Tibial nerve (tissue), 4 donors: ENCODE results near the gene KLHL35. TPM values are rescaled to one million over a fixed set of nuclear protein-coding genes. Genes with fewer than 3 reads are reported as not detected.

Source experiments
- DNase-seq, 2 donors: peaks; one replicate each; pipeline ENCODE4 v3.0.0-alpha.2; 2019; ENCODE audit warnings: low spot score in 2 of 2
- H3K27ac ChIP-seq, 4 donors: fragments of 200-600 bp; sonication (generic) in 3 of 4; one replicate each; pipeline ENCODE4 v1.5.1; 2017 to 2019; ENCODE audit warnings: mild to moderate bottlenecking in 1 of 4
- H3K27me3 ChIP-seq, 2 donors: fragments of 200-600 bp; sonication (generic) in 1 of 2; one replicate each; pipeline versions ENCODE4 v1.5.1 to v1.6.0; 2017 to 2019
- H3K36me3 ChIP-seq, 3 donors: fragments of 200-600 bp; sonication (generic); one replicate each; pipeline ENCODE4 v1.5.1; 2018 to 2019
- H3K4me1 ChIP-seq, 4 donors: fragments of 200-600 bp; sonication (generic) in 3 of 4; one replicate each; pipeline ENCODE4 v1.5.1; 2017 to 2019
- H3K4me3 ChIP-seq, 4 donors: fragments of 200-600 bp; sonication (generic) in 3 of 4; one replicate each; pipeline ENCODE4 v1.5.1; 2017 to 2019; ENCODE audit warnings: mild to moderate bottlenecking in 1 of 4, moderate library complexity in 1 of 4
- H3K9me3 ChIP-seq, 4 donors: fragments of 200-600 bp; sonication (generic) in 3 of 4; one replicate each; pipeline ENCODE4 v1.5.1; 2017 to 2019
- EP300 ChIP-seq, 2 donors: sonication (generic); formaldehyde crosslinking; IDR thresholded peaks; one replicate each; pipeline ENCODE4 v1.6.1; 2017; ENCODE audit warnings: antibody characterized with exemption in 2 of 2, mild to moderate bottlenecking in 1 of 2
- POLR2A ChIP-seq, 2 donors: fragments of 450-650 bp; IDR thresholded peaks; one replicate each; pipeline ENCODE4 v1.6.1; 2017; ENCODE audit warnings: antibody characterized with exemption in 2 of 2, mild to moderate bottlenecking in 2 of 2, moderate library complexity in 2 of 2
- WGBS, 2 donors: methylation state at CpG; one replicate each; pipeline ENCODE4 v1.1.5; 2018; 5-methylcytosine and 5-hydroxymethylcytosine counted together
- total RNA-seq, 4 donors: library from RNA; depleted of rRNA; stranded (reverse); fragments of >200 nt; gene quantifications; one replicate each; pipeline ENCODE4 v1.1.0, GENCODE V29; 2016
- TF ChIP-seq, protein P1 (sequence below), 5 experiments: fragments of 200-600 bp in 3 of 5; fragments of 450-650 bp in 2 of 5; sonication (generic) in 3 of 5; IDR thresholded peaks; one replicate each; pipeline ENCODE4 v1.5.1; 2016 to 2019; ENCODE audit warnings: antibody characterized with exemption in 5 of 5, mild to moderate bottlenecking in 3 of 5, moderate library complexity in 2 of 5

Gene KLHL35
- total RNA-seq, 4 donors from 2014 or later: 3.0 to 11.1 (median 6.6) TPM

DNA sequence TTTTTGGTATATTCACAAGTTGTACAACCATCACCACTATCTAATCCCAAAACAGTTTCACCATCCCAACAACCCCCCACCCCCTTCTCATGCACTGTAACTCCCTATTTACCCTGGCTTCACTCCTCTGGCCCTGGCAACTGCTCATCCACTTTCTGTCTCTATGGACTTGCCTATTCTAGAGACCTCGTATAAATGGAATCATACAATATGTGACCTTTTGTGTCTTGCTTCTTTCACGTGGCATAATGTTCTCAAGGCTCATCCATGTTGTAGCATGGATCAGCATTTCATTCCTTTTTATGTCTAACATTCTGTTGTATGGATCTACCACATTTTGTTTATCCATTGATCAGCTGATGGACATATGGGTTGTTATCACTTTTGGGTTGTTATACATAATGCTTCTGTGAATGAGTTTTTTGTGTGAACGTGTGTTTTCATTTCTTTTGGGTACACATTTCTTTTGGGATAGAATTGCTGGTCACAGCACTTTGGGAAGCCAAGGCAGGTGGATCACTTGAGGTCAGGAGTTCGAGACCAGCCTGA, 46.7 kb upstream of the KLHL35 start:
- no peaks in the 10 kb centered on the region for H3K27me3 ChIP-seq
- 44 to 48% methylated on average over 4 of the region's 4 CpGs for WGBS, 2 donors
- DNase-seq: no peak

DNA sequence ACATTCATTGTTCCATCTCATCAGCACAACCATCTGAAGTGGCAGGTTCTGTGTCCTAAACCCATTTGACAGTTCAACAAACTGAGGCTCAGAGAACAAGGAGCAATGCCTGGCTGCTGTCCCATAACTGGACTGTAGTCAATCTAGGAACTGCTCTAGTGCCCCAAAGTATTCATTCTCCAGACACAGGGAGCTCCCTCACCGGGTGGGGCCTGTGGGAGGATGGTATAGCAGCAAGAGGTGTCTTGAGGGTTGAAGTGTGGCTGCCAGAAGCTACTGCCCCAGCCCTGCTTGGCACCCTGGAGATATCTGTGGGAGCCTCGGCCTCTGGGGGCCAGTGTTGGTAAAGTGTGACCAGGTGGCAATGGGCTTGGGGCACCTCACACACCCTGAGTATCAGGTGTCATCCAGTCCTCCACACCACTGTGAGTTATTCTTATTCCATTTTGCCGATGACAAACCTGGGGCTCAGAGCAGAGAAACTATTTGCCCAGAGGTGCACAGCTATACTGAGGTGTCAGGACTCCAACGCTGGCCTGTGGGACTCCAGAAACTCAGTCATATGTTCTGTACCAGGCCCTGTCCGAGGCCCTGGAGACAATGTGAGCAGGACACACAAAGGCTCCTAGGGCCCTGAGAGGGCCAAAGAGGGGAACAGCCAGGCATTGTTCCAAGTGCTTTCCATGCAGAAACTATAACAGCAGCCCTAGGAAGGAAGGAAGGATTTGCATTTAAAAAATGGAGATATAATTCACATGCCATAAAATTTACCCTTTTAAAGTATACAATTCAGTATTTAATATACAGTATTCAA, 46.0 kb upstream of the KLHL35 start:
- Histone ChIP-seq H3K9me3 (no peaks in the 10 kb centered on the region), H3K4me3 (no peak overlapping the region), H3K36me3 (no peaks in the 10 kb centered on the region), H3K27me3 (no peaks in the 10 kb centered on the region), H3K4me1 (peaks cover 0 to 63% (median 17%) of the 10 kb centered on the region in 4 donors), H3K27ac (peak overlapping the region in 2 of 4 donors; percentile 3 to 5)
- TF ChIP-seq, protein P1, sequence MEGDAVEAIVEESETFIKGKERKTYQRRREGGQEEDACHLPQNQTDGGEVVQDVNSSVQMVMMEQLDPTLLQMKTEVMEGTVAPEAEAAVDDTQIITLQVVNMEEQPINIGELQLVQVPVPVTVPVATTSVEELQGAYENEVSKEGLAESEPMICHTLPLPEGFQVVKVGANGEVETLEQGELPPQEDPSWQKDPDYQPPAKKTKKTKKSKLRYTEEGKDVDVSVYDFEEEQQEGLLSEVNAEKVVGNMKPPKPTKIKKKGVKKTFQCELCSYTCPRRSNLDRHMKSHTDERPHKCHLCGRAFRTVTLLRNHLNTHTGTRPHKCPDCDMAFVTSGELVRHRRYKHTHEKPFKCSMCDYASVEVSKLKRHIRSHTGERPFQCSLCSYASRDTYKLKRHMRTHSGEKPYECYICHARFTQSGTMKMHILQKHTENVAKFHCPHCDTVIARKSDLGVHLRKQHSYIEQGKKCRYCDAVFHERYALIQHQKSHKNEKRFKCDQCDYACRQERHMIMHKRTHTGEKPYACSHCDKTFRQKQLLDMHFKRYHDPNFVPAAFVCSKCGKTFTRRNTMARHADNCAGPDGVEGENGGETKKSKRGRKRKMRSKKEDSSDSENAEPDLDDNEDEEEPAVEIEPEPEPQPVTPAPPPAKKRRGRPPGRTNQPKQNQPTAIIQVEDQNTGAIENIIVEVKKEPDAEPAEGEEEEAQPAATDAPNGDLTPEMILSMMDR (IDR thresholded peaks at IDR 0.05): no peak
- TF ChIP-seq EP300 (IDR thresholded peaks at IDR 0.05) (no peak), POLR2A (IDR thresholded peaks at IDR 0.05) (no peak)
- 46 to 61% methylated on average over 5 of the region's 5 CpGs for WGBS, 2 donors
- DNase-seq: no peak

More for the DNA sequence above, 46.7 kb upstream of the KLHL35 start:
- Histone ChIP-seq H3K27ac (no peak overlapping the region), H3K9me3 (no peaks in the 10 kb centered on the region), H3K4me1 (peaks cover 0 to 63% (median 17%) of the 10 kb centered on the region in 4 donors), H3K36me3 (no peaks in the 10 kb centered on the region), H3K4me3 (no peak overlapping the region)
- TF ChIP-seq, protein P1 (IDR thresholded peaks at IDR 0.05): no peak
- TF ChIP-seq EP300 (IDR thresholded peaks at IDR 0.05) (no peak), POLR2A (IDR thresholded peaks at IDR 0.05) (no peak)

DNA sequence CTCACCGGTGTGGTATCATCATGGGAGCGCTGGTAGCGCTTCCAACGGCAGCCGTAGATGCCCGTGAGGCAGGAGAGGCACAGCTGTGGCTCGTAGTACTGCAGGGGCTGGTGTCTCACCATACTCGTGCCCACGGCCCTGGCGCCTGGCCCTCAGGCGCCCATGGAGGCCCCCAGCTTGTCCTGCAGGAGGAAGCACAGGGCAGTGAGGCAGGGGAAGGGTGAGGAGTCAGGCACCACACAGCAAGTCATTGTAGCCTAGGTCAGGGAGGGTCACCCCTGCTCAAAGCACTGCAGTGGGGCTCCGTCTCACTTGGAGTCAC, 44.6 kb upstream of the KLHL35 start:
- no peaks in the 10 kb centered on the region for H3K36me3 ChIP-seq
- H3K27me3 ChIP-seq: no peaks in the 10 kb centered on the region
- H3K4me3 ChIP-seq: no peak overlapping the region
- TF ChIP-seq POLR2A (IDR thresholded peaks at IDR 0.05) (no peak), EP300 (IDR thresholded peaks at IDR 0.05) (no peak)
- TF ChIP-seq, protein P1 (IDR thresholded peaks at IDR 0.05): no peak
- peak overlapping the region in 1 of 4 donors; percentile 70 for H3K27ac ChIP-seq
- H3K4me1 ChIP-seq: peaks cover 0 to 54% (median 17%) of the 10 kb centered on the region in 4 donors
- no peaks in the 10 kb centered on the region for H3K9me3 ChIP-seq
- DNase-seq: no peak
- 63 to 79% methylated on average over 2 to 5 of the region's 12 CpGs for WGBS, 2 donors

DNA sequence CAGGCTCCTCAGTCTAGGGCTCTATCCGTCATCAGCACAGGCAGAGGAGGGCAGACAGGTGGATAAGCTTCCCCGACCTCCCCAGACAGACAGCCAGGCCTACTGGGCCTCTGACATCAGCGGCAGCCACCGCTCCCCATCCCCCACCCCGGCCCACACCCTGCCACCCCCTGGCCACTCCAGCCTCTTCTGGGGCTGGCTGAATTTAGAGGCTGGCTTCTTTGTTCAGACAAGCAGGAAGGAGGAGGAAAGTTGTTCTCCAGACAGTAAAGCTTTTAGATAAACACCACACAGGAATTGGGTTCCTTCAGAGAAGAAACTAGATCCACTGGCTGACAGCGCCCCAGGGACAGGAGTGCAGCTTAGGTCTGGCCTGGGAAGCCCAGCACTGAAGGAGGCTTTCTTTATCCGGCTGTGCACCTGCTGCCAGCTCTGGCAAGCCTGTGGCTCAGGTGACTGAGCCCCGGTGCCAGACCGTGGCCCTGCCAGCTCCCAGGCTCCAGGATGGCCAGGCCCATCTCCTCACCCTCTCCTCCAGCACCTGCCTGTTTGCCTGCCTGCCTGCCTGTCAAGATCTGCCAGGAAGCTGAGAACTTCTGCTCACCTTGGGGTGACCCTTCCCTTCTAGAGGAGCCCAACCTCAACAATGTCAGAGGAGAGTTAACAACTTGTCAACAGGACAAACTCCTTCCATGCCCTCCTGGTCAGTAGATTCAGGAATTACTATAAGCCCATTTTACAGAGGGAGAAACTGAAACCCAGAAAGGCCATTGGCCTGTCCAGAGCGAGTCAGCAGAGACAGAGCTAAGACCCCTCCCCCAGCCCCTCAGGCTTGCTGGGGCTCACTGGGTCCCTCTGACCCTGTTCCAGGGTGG, 44.0 kb upstream of the KLHL35 start:
- Histone ChIP-seq H3K9me3 (no peaks in the 10 kb centered on the region), H3K4me3 (no peak overlapping the region), H3K4me1 (peaks cover 0 to 56% (median 17%) of the 10 kb centered on the region in 4 donors), H3K27me3 (no peaks in the 10 kb centered on the region), H3K27ac (peak overlapping the region in 3 of 4 donors; percentile 52 to 76 (median 70)), H3K36me3 (no peaks in the 10 kb centered on the region)
- 51% methylated on average over 5 to 10 of the region's 10 CpGs for WGBS, 2 donors
- TF ChIP-seq, protein P1 (IDR thresholded peaks at IDR 0.05): no peak
- no peak for TF ChIP-seq POLR2A (IDR thresholded peaks at IDR 0.05)
- no peak for TF ChIP-seq EP300 (IDR thresholded peaks at IDR 0.05)
- DNase-seq: no peak
